Natural killer cell treated with Interleukin-12 subunit alpha and Interleukin-12 subunit beta and Interleukin-15 and Interleukin-18, amount 100 ng/mL, for 72 hours (primary cell): ENCODE data around the gene EFNB3. TPM values are rescaled to one million over a fixed set of nuclear protein-coding genes. Genes with fewer than 3 reads are reported as not detected.

Source experiments
- ATAC-seq, 2 donors: fragments of 150-1000 bp; cut with Tn5 transposase in 1 of 2; sonication (Bioruptor Pico), chemical (Tn5 transposase) in 1 of 2; 2 replicates each; pipeline ENCODE4 v1.10.0; 2021
- DNase-seq: peaks from one replicate; pipeline ENCODE4 v3.0.0; 2022; ENCODE audit warnings: low spot score
- H3K27ac Mint-ChIP-seq, 2 donors: 1 replicate in 1 of 2; 2 replicates in 1 of 2; pipeline ENCODE4 v1.8.0; 2022; ENCODE audit warnings: mixed read lengths in 2 of 2, mild to moderate bottlenecking in 1 of 2, moderate library complexity in 1 of 2
- H3K27me3 Mint-ChIP-seq, 2 donors: 1 replicate in 1 of 2; 2 replicates in 1 of 2; pipeline ENCODE4 v1.8.0; 2022; ENCODE audit warnings: mixed read lengths in 2 of 2
- H3K36me3 Mint-ChIP-seq: one replicate; pipeline ENCODE4 v1.8.0; 2022; ENCODE audit warnings: mixed read lengths
- H3K4me1 Mint-ChIP-seq, 2 donors: 1 replicate in 1 of 2; 2 replicates in 1 of 2; pipeline ENCODE4 v1.8.0; 2022; ENCODE audit warnings: low read depth in 2 of 2, mixed read lengths in 2 of 2, mild to moderate bottlenecking in 1 of 2
- H3K4me3 Mint-ChIP-seq: one replicate; pipeline ENCODE4 v1.8.0; 2022; ENCODE audit warnings: mixed read lengths
- H3K9me3 Mint-ChIP-seq: 2 replicates; pipeline ENCODE4 v1.8.0; 2022; ENCODE audit warnings: mixed read lengths
- total RNA-seq, 2 donors: library from RNA; stranded (reverse); gene quantifications; one replicate each; pipeline ENCODE4 v1.2.3, GENCODE V29; 2022

Gene EFNB3, protein sequence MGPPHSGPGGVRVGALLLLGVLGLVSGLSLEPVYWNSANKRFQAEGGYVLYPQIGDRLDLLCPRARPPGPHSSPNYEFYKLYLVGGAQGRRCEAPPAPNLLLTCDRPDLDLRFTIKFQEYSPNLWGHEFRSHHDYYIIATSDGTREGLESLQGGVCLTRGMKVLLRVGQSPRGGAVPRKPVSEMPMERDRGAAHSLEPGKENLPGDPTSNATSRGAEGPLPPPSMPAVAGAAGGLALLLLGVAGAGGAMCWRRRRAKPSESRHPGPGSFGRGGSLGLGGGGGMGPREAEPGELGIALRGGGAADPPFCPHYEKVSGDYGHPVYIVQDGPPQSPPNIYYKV
- total RNA-seq = not detected

DNA sequence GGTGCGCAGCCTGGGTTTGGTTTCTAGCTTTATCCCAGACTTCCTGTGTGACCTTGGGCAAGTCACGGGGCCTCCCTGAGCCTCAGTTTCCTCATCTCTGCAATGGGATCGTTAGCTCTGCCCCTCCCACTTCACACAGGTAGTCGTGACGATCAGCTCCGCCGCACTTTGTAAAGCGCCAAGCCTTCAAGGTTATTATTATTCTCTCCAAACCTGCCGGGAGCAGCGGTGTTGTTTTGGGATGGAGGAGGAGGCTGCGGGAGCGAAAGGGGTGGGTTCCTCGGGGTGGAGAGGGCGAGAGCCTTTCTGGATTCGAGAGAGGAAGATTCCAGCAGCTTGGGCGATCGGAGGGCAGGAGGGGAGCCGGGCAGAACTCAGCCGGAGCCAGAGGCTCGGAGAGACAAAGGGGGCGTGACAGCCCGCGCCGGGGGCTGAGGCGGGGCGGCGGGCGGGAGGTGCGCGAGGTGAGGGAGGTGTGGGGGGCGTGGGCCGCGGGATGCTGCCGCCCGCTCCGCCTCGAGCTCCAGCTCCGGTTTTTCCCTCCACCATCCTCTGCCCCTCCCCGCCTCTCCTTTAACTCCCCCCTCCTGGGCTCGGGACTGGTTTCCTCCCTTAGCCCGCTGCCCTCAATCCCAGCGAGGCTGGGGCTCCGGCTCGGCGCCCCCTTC is at the start of gene EFNB3:
Gene EFNB3 (plus strand): TSS at position 602 of the 668 bp plus-strand sequence. CDS start 397 bp downstream, outside the sequence.
- Mint-ChIP-seq H3K9me3 (no peaks in the 10 kb centered on the region), H3K27ac (no peak within 1 kb of the TSS), H3K36me3 (peaks cover 5% of the 10 kb centered on the region), H3K27me3 (peaks cover 33 to 35% of the 10 kb centered on the region in 2 donors), H3K4me1 (peaks cover 0 to 15% of the 10 kb centered on the region in 2 donors), H3K4me3 (peak within 1 kb of the TSS; percentile 13)
- DNase-seq (no peak), ATAC-seq (no peak)

DNA sequence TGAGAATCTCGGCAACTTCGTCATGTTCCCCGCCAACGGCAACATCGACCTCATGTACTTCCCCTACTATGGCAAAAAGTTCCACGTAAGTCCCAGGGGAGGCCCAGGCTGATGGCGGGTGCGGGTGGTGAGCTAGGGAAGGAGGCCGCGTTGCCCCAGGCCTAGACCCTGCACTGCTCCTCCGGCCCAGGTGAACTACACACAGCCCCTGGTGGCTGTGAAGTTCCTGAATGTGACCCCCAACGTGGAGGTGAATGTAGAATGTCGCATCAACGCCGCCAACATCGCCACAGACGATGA is 49.5 kb upstream of the EFNB3 start:
- Mint-ChIP-seq H3K4me3 (no peak overlapping the region), H3K36me3 (no peaks in the 10 kb centered on the region), H3K27me3 (peaks cover 9 to 25% of the 10 kb centered on the region in 2 donors), H3K9me3 (no peaks in the 10 kb centered on the region), H3K4me1 (peaks cover 8% of the 10 kb centered on the region in 2 donors), H3K27ac (no peak overlapping the region)
- ATAC-seq (no peak), DNase-seq (no peak)

DNA sequence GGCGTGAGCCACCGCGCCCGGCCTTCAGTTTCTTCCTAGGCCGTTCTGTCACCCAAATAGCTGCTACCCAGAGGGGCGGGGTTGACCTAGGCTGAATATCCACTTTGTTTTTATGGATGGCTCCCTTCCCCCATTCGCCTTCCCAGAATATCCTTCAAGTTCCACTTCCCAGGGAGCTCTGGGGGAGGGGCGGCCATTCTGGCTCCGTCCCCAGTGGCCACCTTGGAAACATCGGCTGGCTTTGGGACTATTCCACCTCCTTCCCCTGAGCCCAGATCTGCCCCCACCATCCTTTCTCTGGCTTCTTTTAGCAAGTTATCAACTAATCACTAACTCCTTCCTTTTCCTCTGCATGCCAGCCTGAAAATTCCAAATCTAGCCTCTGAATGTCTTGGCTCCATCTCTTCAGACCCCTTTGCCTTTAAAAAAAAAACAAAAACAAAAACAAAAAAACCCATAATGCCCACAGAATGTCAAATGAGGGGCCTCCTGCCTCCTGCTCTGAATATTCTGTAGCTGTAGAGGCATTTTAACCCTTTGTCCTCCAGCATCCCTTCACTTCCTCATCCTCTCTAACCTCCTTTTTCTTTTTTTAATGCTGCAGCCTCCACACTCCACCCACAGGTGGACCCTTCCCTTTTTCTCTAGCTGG is 47.9 kb upstream of the EFNB3 start:
- DNase-seq (no peak), ATAC-seq (no peak)
- H3K27ac Mint-ChIP-seq = no peak overlapping the region
- peaks cover 0 to 14% of the 10 kb centered on the region in 2 donors for H3K27me3 Mint-ChIP-seq
- no peaks in the 10 kb centered on the region for H3K9me3 Mint-ChIP-seq
- H3K4me1 Mint-ChIP-seq = no peaks in the 10 kb centered on the region
- H3K36me3 Mint-ChIP-seq = no peaks in the 10 kb centered on the region
- H3K4me3 Mint-ChIP-seq = no peak overlapping the region

DNA sequence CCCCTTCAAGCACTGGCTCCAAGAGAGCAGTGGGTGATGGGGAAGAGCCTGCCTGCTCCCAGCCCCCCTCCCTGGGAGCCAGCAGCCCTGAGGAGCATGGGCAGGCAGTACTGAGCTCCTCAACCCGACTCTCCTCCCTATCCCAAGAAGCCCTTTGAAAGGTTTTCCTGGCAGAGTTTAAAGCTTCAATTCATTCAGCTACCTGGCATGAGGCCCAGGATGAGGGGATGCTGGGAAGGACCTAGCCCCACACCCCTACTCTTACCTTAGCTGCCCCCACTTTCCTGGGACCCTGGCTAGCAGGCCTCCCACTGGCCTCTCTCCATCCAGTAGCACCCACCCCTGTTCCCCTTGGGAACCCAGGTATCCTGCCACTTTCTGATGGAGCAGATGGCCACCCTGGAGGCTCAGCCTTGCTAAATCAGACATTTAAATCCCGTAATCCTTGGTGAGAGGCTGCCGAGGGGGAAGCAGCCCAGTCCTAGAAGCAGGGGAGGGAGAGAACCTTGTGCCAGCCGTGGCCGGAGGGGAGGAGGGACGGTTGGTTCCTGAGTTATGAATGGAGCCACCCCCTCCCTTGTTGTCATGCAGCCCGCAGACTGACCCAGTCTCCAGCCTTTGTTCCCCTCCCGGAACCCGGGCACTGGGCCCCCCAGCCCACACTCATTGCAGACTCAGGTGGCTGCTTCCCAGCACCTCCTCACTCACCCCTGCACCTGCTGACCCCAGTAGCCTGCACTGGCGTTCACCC is 37.2 kb upstream of the EFNB3 start:
- Mint-ChIP-seq H3K27me3 (no peaks in the 10 kb centered on the region), H3K4me1 (no peaks in the 10 kb centered on the region), H3K27ac (no peak overlapping the region), H3K36me3 (no peaks in the 10 kb centered on the region), H3K4me3 (no peak overlapping the region), H3K9me3 (no peaks in the 10 kb centered on the region)
- no peak for ATAC-seq
- DNase-seq = no peak

DNA sequence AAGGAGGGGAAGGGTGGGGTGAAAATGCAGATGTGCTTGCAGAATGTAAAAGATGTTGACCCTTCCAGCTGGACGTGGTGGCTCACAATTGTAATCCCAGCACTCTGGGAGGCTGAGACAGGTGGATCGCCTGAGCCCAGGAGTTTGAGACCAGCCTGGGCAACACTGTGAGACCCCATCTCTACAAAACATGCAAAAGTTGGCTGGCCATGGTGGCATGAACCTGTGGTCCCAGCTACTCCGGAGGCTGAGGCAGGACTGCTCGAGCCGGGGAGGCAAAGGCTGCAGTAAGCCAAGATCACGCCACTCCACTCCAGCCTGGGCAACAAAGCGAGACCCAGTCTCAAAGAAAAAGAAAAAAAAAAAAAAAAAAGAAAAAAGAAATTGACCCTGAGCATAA is 36.5 kb upstream of the EFNB3 start:
- Mint-ChIP-seq H3K4me1 (no peaks in the 10 kb centered on the region), H3K9me3 (peaks cover 3% of the 10 kb centered on the region), H3K36me3 (peaks cover 4% of the 10 kb centered on the region), H3K4me3 (no peak overlapping the region), H3K27me3 (no peaks in the 10 kb centered on the region), H3K27ac (no peak overlapping the region)
- DNase-seq (no peak), ATAC-seq (no peak)

DNA sequence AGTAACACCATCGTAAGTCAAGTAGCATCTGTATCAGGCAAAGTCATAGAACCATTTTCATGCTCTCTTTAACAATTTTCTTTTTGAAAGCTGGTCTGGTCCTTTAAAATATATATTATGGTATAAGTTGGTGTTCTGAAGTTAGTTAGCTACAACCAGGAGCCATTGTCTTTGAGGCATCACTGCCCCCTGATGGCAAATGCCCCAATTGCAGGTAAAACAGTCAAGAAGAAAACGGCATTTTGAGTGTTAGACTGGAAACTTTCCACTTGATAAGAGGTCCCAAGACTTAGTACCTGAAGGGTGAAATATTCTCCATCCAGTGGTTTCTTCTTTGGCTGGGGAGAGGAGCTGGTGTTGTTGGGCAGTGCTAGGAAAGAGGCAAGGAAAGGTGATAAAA is 31.8 kb upstream of the EFNB3 start:
- peaks cover 5 to 8% of the 10 kb centered on the region in 2 donors for H3K4me1 Mint-ChIP-seq
- DNase-seq (no peak), ATAC-seq (no peak)
- H3K27ac Mint-ChIP-seq = no peak overlapping the region
- no peaks in the 10 kb centered on the region for H3K27me3 Mint-ChIP-seq
- peaks cover 8% of the 10 kb centered on the region for H3K9me3 Mint-ChIP-seq
- no peak overlapping the region for H3K4me3 Mint-ChIP-seq
- peaks cover 21% of the 10 kb centered on the region for H3K36me3 Mint-ChIP-seq

DNA sequence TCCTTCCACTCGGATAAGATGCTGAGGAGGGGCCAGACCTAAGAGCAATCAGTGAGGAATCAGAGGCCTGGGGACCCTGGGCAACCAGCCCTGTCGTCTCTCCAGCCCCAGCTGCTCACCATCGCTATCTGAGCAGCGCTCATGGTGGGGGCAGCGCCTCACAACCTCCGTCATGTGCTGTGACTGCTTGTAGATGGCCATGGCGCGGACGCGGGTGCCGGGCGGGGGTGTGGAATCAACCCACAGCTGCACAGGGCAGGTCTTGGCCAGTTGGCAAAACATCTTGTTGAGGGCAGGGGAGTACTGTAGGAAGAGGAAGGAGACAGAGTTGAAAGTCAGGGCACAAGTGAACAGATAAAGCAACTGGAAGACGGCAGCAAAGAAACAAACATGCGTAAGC is 30.1 kb upstream of the EFNB3 start:
- peaks cover 5 to 11% of the 10 kb centered on the region in 2 donors for H3K4me1 Mint-ChIP-seq

DNA sequence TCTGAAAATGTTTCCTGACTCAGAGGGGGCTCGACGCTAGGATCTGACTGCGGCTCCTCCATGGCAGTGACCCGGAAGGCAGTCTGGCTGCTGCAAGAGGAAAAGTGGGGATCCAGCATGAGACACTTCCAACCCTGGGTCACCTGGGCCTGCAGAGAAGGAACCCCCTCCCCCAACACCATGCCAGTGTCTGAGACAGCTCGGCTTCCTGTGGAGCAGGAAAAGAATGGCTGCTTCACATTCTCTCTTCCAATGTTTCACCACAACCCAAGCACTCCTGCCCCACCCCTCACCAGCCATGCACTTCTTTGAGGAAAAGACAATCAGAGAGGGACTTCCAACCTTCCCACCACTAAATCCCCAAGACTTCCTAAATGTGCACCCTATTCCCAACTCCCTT is 28.5 kb upstream of the EFNB3 start:
- Mint-ChIP-seq H3K27ac (no peak overlapping the region), H3K36me3 (peaks cover 21% of the 10 kb centered on the region), H3K4me1 (peaks cover 5 to 11% of the 10 kb centered on the region in 2 donors), H3K27me3 (no peaks in the 10 kb centered on the region), H3K4me3 (no peak overlapping the region), H3K9me3 (peaks cover 8% of the 10 kb centered on the region)
- DNase-seq (no peak), ATAC-seq (no peak)

More for the DNA sequence above, 30.1 kb upstream of the EFNB3 start:
- ATAC-seq = no peak
- no peaks in the 10 kb centered on the region for H3K27me3 Mint-ChIP-seq
- no peak for DNase-seq
- peaks cover 8% of the 10 kb centered on the region for H3K9me3 Mint-ChIP-seq
- no peak overlapping the region for H3K4me3 Mint-ChIP-seq
- peaks cover 21% of the 10 kb centered on the region for H3K36me3 Mint-ChIP-seq
- no peak overlapping the region for H3K27ac Mint-ChIP-seq

DNA sequence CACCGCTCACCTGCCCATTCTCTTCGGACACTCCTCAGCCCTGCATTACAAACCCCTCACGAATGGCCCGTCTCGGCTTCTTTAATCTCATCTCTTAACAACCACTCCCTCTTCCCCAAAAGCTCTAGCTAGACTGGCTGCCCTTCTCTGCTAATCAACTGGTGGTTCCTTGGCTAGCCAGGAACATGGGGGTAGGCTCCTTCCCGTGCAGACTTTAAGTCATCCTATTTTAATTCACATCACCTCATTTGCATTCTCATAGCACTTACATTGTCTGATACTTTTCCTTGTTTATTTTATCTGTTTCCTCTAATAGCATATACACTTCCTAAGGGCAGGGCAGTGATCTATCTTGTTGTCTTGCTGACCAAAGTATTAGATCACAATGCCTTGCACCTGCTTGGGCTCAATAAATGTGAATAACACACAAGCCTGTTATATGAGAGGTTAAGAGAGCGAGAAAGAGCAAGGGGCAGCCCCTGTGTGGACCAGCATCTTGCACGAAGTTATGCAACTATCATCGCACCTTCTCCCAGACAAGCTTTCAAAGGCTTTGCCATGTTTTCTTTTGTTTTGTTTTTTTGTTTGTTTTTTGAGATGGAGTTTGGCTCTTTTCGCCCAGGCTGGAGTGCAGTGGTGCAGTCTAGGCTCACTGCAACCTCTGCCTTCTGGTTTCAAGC is 27.5 kb upstream of the EFNB3 start:
- Mint-ChIP-seq H3K9me3 (peaks cover 8% of the 10 kb centered on the region), H3K27me3 (no peaks in the 10 kb centered on the region), H3K4me1 (peaks cover 5 to 11% of the 10 kb centered on the region in 2 donors), H3K36me3 (peaks cover 21% of the 10 kb centered on the region), H3K27ac (no peak overlapping the region), H3K4me3 (no peak overlapping the region)
- ATAC-seq (no peak), DNase-seq (no peak)

DNA sequence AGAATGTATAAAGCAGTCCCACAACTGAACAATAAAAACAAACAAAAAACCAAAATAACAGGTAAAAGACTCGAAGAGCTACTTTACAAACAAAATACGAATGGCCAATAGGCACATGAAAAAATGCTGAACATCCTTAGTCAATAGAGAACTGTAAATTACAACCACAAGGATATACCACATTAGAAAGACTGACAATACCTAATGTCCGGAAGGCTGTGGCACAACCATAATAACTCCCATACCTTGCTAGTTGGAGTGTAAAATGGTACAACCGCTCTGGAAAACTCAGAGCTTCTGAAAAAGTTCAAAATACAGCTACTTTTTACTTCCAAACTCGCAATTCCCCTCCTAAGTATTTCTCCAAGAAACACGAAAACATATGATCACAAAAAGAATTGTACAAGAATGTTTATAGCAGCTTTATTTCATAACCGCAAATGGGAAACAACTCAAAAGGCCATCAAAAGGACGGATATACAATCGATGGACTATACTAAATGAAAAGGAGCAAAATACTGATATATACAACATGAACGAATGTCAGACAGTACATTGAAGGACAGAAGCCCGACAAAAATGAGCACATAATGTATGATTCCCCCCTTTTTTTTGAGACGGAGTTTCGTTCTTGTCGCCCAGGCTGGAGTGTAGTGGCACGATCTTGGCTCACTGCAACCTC is 20.0 kb upstream of the EFNB3 start:
- peak overlapping the region; percentile 93 to 96 for H3K27ac Mint-ChIP-seq
- ATAC-seq = no peak
- peak overlapping the region; percentile 96 for H3K4me3 Mint-ChIP-seq
- H3K4me1 Mint-ChIP-seq = peaks cover 24 to 31% of the 10 kb centered on the region in 2 donors
- no peaks in the 10 kb centered on the region for H3K27me3 Mint-ChIP-seq
- no peak for DNase-seq
- no peaks in the 10 kb centered on the region for H3K9me3 Mint-ChIP-seq
- peaks cover 8% of the 10 kb centered on the region for H3K36me3 Mint-ChIP-seq

DNA sequence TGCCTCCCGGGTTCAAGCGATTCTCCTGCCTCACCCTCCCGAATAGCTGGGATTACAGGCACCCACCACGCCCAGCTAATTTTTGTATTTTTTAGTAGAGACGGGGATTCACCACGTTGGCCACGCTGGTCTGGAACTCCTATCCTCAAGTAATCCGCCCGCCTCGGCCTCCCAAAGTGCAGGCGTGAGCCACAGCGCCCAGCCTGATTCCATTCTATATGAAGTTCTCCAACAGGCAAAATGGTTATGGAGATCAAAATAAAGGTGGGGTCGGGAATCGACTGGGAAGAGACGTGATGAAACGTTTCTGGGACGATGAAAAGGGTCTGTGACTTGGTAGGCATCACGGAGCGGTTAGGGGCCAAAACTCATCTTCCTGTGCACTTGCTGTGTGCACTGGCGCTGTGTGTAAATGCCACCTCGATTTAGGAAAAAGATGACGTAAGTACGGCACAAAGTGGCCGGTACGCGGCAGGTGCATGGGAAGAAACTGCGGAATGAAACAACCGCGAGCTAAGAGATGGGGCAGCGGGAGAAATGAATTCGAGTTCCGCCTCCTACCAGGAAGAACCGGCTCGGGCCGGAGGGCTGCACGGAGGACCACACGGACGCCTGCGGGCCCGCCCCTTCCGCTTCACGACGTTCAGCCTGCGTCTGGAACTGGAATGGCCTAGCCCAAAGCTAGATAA is 19.3 kb upstream of the EFNB3 start:
- Mint-ChIP-seq H3K27ac (peak overlapping the region; percentile 93 to 96), H3K36me3 (peaks cover 13% of the 10 kb centered on the region), H3K9me3 (no peaks in the 10 kb centered on the region), H3K4me1 (peaks cover 24 to 36% of the 10 kb centered on the region in 2 donors), H3K27me3 (no peaks in the 10 kb centered on the region), H3K4me3 (peak overlapping the region; percentile 96)
- DNase-seq (peak; percentile 92), ATAC-seq (peak; percentile 76 to 84)

DNA sequence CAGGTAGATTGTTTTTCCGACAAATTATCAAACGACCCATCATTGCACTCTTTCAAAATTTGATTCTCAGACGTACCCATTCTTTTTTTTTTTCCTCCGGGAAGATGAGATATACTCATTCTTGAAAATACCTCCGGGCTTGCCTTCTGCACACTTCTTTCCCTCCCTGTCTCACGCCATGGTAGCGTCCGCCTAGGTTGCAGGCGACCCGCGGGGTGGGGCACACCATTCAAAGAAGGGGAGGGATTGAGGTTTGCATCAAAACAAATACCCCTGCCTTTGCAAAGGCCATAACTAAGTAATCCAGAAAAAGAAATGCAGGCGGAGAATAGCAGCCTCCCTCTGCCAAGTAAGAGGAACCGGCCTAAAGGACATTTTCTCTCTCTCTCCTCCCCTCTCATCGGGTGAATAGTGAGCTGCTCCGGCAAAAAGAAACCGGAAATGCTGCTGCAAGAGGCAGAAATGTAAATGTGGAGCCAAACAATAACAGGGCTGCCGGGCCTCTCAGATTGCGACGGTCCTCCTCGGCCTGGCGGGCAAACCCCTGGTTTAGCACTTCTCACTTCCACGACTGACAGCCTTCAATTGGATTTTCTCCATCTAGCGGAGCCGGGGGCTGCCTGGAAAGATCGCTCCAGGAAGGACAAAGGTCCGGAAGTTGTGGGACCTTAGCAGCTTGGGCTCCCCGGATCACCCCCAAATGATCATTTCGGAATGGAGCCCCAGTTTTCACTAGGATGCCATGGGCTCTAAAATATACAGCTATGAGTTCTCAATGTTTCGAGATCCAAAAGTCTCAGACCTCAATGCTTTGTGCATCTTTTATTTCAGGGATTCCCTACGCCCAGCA is 18.6 kb upstream of the EFNB3 start:
- ATAC-seq (peak; percentile 67 to 73), DNase-seq (peak; percentile 83)
- Mint-ChIP-seq H3K4me3 (peak overlapping the region; percentile 96), H3K27me3 (no peaks in the 10 kb centered on the region), H3K36me3 (peaks cover 13% of the 10 kb centered on the region), H3K9me3 (no peaks in the 10 kb centered on the region), H3K4me1 (peaks cover 26 to 36% of the 10 kb centered on the region in 2 donors), H3K27ac (peak overlapping the region; percentile 93 to 96)
